KMS-11 (cell line): Measurements from ENCODE around the gene GNG7.

ENCODE experiments used
- H2AFZ ChIP-seq: fragments of 200-600 bp; sonication (generic); 2 replicates; pipeline ENCODE4 v1.6.1; 2016; ENCODE audit warnings: antibody characterized with exemption, mixed run types, low read depth
- H3K27ac ChIP-seq: fragments of 200-600 bp; sonication (generic); 2 replicates; pipeline ENCODE4 v1.6.1; 2016; ENCODE audit warnings: mild to moderate bottlenecking, mixed run types
- H3K27me3 ChIP-seq: fragments of 200-600 bp; sonication (generic); 2 replicates; pipeline ENCODE4 v1.6.1; 2017; ENCODE audit warnings: mild to moderate bottlenecking, low read depth, mixed run types, moderate library complexity; ENCODE audit not compliant: insufficient read depth
- H3K36me3 ChIP-seq: fragments of 200-600 bp; sonication (generic); 2 replicates; pipeline ENCODE4 v1.6.1; 2017; ENCODE audit warnings: mild to moderate bottlenecking, mixed run types; ENCODE audit not compliant: insufficient read depth
- H3K4me1 ChIP-seq: fragments of 200-600 bp; sonication (generic); 2 replicates; pipeline ENCODE4 v1.6.1; 2016; ENCODE audit warnings: mild to moderate bottlenecking, low read depth, mixed run types; ENCODE audit not compliant: poor library complexity, severe bottlenecking
- H3K4me2 ChIP-seq: fragments of 200-600 bp; sonication (generic); 2 replicates; pipeline ENCODE4 v1.7.0; 2016; ENCODE audit warnings: mild to moderate bottlenecking, mixed run types
- H3K4me3 ChIP-seq: fragments of 200-600 bp; sonication (generic); IDR thresholded peaks from 2 replicates; pipeline ENCODE4 v1.6.1; 2017; ENCODE audit warnings: low read depth, low read length, mixed read lengths; ENCODE audit not compliant: insufficient read depth
- H3K79me2 ChIP-seq: fragments of 200-600 bp; sonication (generic); 2 replicates; pipeline ENCODE4 v1.6.1; 2016; ENCODE audit warnings: low read depth, mixed run types; ENCODE audit not compliant: insufficient read depth
- H3K9ac ChIP-seq: fragments of 200-600 bp; sonication (generic); 2 replicates; pipeline ENCODE4 v1.6.1; 2016; ENCODE audit warnings: mild to moderate bottlenecking, mixed run types
- H4K20me1 ChIP-seq: fragments of 200-600 bp; sonication (generic); 2 replicates; pipeline ENCODE4 v1.6.1; 2016; ENCODE audit warnings: mild to moderate bottlenecking, mixed run types; ENCODE audit not compliant: insufficient read depth
- TF ChIP-seq, protein P1 (sequence below): fragments of 200-600 bp; sonication (generic); conservative IDR thresholded peaks from 2 replicates; pipeline ENCODE4 v1.6.1; 2017; ENCODE audit warnings: low read depth, mild to moderate bottlenecking, antibody characterized with exemption, low read length, moderate library complexity, mixed read lengths

Gene GNG7

DNA sequence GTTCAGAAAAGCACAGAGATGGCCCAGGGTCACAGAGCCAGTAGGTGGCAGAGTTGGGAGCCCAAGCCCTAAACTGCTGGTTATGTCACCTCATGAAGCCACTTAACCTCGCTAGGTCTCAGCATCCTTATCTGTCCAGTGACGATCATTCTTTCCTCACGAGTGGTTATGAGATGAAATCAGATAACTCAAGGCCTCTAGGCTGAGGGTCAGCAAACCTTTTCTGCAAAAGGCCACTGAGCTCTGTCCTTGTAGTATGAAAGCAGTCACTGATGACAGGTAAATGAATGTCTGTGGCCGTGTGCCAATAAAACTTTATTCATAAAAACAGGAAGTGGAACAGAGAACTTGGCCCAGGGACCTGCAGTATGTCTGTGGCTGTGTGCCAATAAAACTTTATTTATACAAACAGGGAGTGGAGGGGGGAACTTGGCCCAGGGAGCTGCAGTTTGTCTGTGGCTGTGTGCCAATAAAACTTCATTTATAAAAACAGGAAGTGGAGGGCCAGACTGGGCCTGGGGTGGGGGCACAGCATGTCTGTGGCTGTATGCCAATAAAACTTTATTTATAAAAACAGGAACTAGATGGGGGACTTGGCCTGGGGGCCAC is 71.2 kb downstream of the GNG7 start:
- Histone ChIP-seq H3K36me3 (no peaks in the 10 kb centered on the region), H3K4me3 (no peak overlapping the region), H3K4me2 (no peak overlapping the region), H3K4me1 (no peaks in the 10 kb centered on the region), H3K27ac (no peak overlapping the region), H2AFZ (no peak overlapping the region), H3K79me2 (no peaks in the 10 kb centered on the region), H4K20me1 (no peaks in the 10 kb centered on the region), H3K9ac (no peak overlapping the region), H3K27me3 (no peaks in the 10 kb centered on the region)
- TF ChIP-seq, protein P1, sequence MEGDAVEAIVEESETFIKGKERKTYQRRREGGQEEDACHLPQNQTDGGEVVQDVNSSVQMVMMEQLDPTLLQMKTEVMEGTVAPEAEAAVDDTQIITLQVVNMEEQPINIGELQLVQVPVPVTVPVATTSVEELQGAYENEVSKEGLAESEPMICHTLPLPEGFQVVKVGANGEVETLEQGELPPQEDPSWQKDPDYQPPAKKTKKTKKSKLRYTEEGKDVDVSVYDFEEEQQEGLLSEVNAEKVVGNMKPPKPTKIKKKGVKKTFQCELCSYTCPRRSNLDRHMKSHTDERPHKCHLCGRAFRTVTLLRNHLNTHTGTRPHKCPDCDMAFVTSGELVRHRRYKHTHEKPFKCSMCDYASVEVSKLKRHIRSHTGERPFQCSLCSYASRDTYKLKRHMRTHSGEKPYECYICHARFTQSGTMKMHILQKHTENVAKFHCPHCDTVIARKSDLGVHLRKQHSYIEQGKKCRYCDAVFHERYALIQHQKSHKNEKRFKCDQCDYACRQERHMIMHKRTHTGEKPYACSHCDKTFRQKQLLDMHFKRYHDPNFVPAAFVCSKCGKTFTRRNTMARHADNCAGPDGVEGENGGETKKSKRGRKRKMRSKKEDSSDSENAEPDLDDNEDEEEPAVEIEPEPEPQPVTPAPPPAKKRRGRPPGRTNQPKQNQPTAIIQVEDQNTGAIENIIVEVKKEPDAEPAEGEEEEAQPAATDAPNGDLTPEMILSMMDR = no peak

DNA sequence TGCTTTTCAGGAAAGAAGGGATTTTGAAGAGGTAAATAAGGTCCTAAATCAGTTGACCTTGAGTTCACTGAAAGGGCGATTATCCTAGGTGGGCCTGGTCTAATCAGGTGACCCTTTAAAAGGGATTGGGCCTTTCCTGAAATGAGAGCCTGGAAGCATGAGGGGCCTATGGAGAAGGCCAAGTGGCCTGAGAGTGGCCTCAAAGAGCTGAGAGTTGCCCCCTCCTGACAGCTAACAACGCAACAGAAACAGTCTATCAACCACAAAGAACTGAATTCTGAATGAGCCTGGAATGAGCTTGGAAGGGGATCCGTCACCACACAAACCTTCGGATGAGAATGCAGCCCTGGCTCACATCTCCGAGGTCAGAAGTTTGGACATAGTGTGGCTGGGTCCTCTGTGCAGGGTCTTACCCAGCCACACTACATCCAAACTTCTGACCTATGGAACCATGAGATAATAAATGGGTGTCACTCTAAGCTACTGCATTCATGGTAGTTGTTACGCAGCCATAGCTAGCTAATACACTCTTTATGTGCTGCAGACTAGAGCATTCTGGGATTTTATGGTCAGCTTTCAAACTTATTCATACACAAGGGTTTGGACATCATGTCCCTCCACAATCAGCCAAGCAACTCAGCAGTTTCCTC is 72.0 kb downstream of the GNG7 start:
- TF ChIP-seq, protein P1 = no peak
- Histone ChIP-seq H3K4me3 (no peak overlapping the region), H3K9ac (no peak overlapping the region), H2AFZ (no peak overlapping the region), H3K36me3 (no peaks in the 10 kb centered on the region), H4K20me1 (no peaks in the 10 kb centered on the region), H3K27ac (no peak overlapping the region), H3K4me2 (no peak overlapping the region), H3K4me1 (no peaks in the 10 kb centered on the region), H3K27me3 (no peaks in the 10 kb centered on the region), H3K79me2 (no peaks in the 10 kb centered on the region)

- Histone ChIP-seq H2AFZ (no peak overlapping the region), H3K27me3 (no peaks in the 10 kb centered on the region), H3K4me1 (no peaks in the 10 kb centered on the region), H3K27ac (no peak overlapping the region), H3K4me3 (no peak overlapping the region), H3K79me2 (no peaks in the 10 kb centered on the region), H3K9ac (no peak overlapping the region), H4K20me1 (no peaks in the 10 kb centered on the region), H3K4me2 (no peak overlapping the region), H3K36me3 (no peaks in the 10 kb centered on the region)
- TF ChIP-seq, protein P1 = no peak
These were observed 72.8 kb downstream of the GNG7 start for GRCh38 chr19:2629491-2630351.

DNA sequence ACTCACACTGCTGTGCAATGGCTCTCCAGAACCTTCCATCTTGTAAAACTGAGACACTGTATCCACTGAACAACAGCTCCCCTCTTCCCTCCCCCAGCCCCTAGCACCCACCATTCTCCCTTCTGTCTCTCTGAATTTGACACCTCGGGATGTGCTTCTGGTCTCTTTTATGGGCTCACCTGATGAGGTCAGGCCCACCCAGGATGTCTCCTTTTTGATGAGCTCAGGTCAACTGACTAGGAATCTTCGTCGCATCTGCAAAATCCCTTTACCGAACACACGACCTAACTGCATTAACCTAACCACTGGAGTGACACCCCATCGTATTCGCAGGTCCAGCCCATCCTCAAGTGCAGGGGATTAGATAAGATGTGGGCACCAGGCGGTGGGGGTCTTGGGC is 73.9 kb downstream of the GNG7 start:
- H3K36me3 ChIP-seq = no peaks in the 10 kb centered on the region
- TF ChIP-seq, protein P1 = no peak
- H3K4me1 ChIP-seq = no peaks in the 10 kb centered on the region
- H3K4me3 ChIP-seq = no peak overlapping the region
- no peaks in the 10 kb centered on the region for H3K27me3 ChIP-seq
- no peaks in the 10 kb centered on the region for H4K20me1 ChIP-seq
- no peaks in the 10 kb centered on the region for H3K79me2 ChIP-seq
- H3K4me2 ChIP-seq = no peak overlapping the region
- H3K9ac ChIP-seq = no peak overlapping the region
- no peak overlapping the region for H2AFZ ChIP-seq
- no peak overlapping the region for H3K27ac ChIP-seq
